Muscle layer of colon (tissue), 2 donors: ENCODE results near the gene PRR22.

Experiments used
- H3K27ac ChIP-seq: one replicate; pipeline ENCODE4 v1.7.0; 2013; ENCODE audit warnings: low read depth, mild to moderate bottlenecking, low read length, moderate library complexity
- H3K27me3 ChIP-seq, 2 donors: one replicate each; pipeline ENCODE4 v1.7.0; 2013; ENCODE audit warnings: low read length in 2 of 2, mild to moderate bottlenecking in 2 of 2; ENCODE audit not compliant: insufficient read depth in 2 of 2, control insufficient read depth in 1 of 2
- H3K36me3 ChIP-seq: one replicate; pipeline ENCODE4 v1.7.0; 2013; ENCODE audit warnings: mild to moderate bottlenecking, low read length; ENCODE audit not compliant: insufficient read depth
- H3K4me1 ChIP-seq: one replicate; pipeline ENCODE4 v1.7.0; 2013; ENCODE audit warnings: mild to moderate bottlenecking, low read length; ENCODE audit not compliant: insufficient read depth
- H3K4me3 ChIP-seq, 2 donors: one replicate each; pipeline ENCODE4 v1.7.0; 2013; ENCODE audit warnings: low read length in 2 of 2, low read depth in 1 of 2, mild to moderate bottlenecking in 1 of 2, moderate library complexity in 1 of 2
- H3K9ac ChIP-seq: one replicate; pipeline ENCODE4 v1.7.0; 2013; ENCODE audit warnings: low read length
- H3K9me3 ChIP-seq: one replicate; pipeline ENCODE4 v1.7.0; 2013; ENCODE audit warnings: mild to moderate bottlenecking, low read length
- donor health status: abdominal sarcoma.
- donor health status: Adenocarcinoma of cecum.

PRR22 gene

DNA sequence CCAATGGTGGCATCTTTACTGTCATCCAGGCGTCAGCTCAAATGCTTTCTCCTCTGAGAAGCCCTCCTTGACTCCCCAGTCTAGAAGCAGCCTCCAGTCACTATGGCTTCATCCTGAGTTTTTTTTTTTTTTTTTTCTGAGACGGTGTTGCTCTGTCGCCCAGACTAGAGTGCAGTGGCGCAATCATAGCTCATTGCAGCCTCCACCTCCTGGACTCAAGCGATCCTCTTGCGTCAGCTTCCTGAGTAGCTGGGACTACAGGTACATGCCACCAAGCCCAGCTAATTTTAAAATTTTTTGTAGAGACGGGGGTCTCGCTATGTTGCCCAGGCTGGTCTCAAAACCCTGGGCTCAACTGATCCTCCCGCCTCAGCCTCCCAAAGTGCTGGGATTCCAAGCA, 24.5 kb upstream of the PRR22 start:
- H3K9me3 ChIP-seq: no peaks in the 10 kb centered on the region
- H3K27ac ChIP-seq: no peak overlapping the region
- H3K4me1 ChIP-seq: no peaks in the 10 kb centered on the region
- peaks cover 0 to 5% of the 10 kb centered on the region in 2 donors for H3K27me3 ChIP-seq
- no peaks in the 10 kb centered on the region for H3K36me3 ChIP-seq
- H3K9ac ChIP-seq: no peak overlapping the region
- H3K4me3 ChIP-seq: no peak overlapping the region

DNA sequence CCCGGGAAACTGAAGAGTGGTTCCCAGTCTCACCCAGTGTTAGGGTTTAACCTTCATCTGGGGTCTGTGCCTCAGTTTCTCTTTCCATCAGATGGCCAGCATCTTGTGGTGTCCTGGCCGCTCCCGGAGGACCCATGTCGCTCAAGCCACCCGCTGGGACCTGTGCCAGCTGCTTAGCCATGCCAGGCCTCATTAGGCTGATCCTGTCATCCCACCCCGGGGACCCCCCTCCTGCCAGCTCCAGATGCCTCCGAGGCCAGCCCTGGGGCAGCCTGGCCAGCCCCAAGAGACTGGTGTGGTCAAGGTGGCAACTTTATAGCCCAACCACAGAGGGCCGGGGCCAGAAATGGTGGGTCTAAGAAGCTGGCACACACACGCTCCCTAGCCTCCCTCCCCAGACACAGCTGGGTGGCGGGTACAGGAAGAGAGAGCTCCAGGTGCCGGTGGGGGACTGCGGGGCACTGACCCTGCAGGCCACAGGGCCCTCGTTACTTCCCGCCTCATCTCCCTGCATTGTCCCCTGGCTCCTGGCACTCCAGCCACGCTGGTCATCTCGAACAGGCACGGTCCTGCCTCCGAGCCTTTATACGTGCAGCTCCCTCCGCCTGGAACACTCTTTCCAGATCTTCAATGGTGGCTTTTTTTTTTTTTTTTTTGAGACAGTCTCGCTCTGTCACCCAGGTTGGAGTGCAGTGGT, 23.7 kb upstream of the PRR22 start:
- Histone ChIP-seq H3K36me3 (no peaks in the 10 kb centered on the region), H3K4me3 (no peak overlapping the region), H3K4me1 (peaks cover 5% of the 10 kb centered on the region), H3K27me3 (peaks cover 0 to 7% of the 10 kb centered on the region in 2 donors), H3K9ac (no peak overlapping the region), H3K27ac (no peak overlapping the region), H3K9me3 (no peaks in the 10 kb centered on the region)

DNA sequence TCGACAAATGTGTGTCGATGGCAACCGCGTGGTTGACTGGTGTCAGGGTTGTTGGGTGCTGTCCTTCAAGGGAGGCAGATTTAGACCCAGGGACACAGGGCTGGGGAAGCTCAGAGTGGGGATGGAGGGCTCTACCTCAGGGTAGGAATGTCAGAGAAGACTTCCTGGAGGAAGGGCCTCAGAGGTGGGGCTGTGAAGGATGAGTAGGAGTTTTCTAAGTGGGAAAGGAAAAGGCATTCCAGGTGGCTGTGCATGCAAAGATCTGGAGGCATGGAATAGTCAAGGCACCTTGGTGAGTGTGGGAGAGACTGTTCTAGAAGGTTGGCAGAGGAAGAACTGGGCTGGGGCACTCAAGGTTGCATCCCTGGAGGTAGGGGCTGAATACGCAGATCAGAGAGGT, 22.4 kb upstream of the PRR22 start:
- H3K27me3 ChIP-seq: peaks cover 2 to 7% of the 10 kb centered on the region in 2 donors
- no peaks in the 10 kb centered on the region for H3K36me3 ChIP-seq
- H3K4me3 ChIP-seq: no peak overlapping the region
- H3K4me1 ChIP-seq: peaks cover 5% of the 10 kb centered on the region
- no peaks in the 10 kb centered on the region for H3K9me3 ChIP-seq
- no peak overlapping the region for H3K9ac ChIP-seq
- no peak overlapping the region for H3K27ac ChIP-seq

DNA sequence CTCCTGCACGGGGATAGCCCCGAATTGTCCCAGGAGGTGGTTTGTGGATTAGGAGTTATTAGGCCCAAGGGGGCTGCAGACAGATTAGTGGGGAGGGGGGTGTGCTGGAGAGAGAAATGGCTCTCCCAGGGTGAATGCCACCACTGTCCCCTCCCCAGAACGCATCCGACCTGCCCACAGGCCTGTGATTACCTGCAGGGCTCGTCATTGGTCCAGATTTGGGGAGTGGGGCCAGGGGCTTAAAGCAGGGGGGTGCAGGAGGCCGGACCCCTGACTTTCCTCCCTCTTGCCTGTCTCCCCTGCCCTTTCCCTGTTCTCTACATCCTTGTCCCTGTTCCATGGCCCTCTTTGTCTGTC, 21.6 kb upstream of the PRR22 start:
- peaks cover 5% of the 10 kb centered on the region for H3K4me1 ChIP-seq
- no peak overlapping the region for H3K9ac ChIP-seq
- H3K4me3 ChIP-seq: peak overlapping the region in 1 of 2 donors; percentile 55
- no peaks in the 10 kb centered on the region for H3K36me3 ChIP-seq
- peaks cover 5 to 14% of the 10 kb centered on the region in 2 donors for H3K27me3 ChIP-seq
- H3K9me3 ChIP-seq: no peaks in the 10 kb centered on the region
- peak overlapping the region; percentile 40 for H3K27ac ChIP-seq

DNA sequence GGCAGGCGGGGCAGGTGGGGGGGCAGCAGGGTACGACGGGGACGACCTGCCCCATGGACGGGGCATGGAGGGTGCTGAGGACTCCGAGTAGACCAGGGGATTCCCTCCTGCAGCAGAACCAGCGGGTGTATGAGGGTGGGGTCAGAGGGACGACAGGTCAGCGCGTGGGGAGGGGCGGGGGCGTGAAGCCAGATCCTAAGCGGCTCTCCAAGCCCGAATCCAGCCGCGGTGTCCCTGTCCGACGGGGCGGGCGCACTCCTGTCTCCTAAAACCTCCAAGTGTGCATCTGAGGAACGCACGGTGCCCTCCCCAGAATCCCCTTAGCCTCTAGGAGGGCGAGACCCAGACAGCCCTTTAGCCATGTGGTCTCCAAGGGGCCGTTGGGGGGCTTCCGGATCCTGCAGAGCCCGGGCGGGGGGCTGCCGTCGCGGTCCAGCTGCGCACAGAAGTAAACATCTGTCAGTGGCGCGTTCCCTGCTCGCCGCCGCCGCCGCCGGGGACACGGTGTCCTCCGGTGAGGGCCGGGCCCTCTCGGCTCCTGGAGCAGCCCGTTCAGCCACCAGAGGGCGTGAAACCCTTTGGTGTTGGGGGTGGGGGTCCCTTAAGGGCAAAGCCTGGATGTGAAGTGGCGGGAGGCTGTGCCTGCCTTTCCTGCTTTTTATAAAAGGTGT, 21.1 kb upstream of the PRR22 start:
- Histone ChIP-seq H3K4me3 (peak overlapping the region; percentile 36 to 55), H3K4me1 (peaks cover 5% of the 10 kb centered on the region), H3K9me3 (no peaks in the 10 kb centered on the region), H3K27ac (peak overlapping the region; percentile 40), H3K9ac (no peak overlapping the region), H3K36me3 (no peaks in the 10 kb centered on the region), H3K27me3 (peaks cover 5 to 15% of the 10 kb centered on the region in 2 donors)

DNA sequence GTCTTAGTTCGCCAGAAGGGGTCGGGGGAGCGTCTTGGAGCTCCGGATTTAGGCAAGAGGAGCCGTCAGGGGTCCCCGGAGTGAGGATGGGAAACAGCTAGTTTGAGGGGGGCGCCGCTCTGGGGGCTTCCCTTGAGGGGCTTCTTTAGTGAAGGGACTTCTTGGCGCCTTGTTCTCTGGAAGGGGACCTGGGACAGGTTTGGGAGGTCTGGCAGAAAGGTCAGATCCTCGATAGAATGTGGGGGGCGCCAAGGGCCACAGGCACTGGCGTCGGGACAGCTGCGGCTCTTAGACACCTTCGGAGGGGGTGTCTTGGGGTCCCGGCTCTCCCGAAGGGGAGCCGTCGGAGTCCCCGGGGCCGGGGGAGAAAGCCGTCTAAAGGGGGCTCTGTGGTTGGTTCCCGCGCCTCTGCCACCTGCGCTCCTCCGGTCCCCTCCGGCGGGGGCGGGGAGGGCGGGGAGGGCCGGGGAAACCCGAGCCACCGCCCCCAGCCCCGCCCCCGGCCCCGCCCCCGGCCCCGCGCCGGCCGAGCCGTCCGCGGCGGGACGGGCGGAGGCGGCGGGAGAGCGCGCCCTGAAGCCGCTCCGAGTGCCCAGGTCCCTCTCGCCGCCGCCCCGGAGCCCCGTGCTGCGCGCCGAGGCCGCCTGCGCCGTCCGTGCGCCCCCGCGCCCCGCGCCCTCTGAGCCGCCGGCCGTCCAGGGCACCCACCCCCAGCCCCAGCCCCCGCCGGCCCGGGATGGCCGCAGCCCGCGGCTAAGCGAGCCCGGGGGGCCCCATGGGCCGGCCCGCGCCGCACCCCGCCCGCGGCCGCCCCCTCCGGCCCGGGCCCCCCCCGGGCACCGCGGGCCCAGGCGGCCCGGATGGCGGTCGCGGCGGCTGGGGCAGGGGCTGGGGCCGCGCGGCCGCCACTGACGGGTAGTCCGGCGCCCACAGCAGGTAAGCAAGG, 20.2 kb upstream of the PRR22 start, which contains the start of gene NRTN:
NRTN (plus strand) TSS at position 552 of the 946 bp plus-strand sequence. CDS start 19,099 bp downstream, outside the sequence.
- Histone ChIP-seq H3K9me3 (no peaks in the 10 kb centered on the region), H3K9ac (no peak within 1 kb of the TSS), H3K4me1 (peaks cover 5% of the 10 kb centered on the region), H3K4me3 (peak within 1 kb of the TSS; percentile 43 to 55), H3K36me3 (no peaks in the 10 kb centered on the region), H3K27me3 (peaks cover 5 to 15% of the 10 kb centered on the region in 2 donors), H3K27ac (peak within 1 kb of the TSS; percentile 68)

DNA sequence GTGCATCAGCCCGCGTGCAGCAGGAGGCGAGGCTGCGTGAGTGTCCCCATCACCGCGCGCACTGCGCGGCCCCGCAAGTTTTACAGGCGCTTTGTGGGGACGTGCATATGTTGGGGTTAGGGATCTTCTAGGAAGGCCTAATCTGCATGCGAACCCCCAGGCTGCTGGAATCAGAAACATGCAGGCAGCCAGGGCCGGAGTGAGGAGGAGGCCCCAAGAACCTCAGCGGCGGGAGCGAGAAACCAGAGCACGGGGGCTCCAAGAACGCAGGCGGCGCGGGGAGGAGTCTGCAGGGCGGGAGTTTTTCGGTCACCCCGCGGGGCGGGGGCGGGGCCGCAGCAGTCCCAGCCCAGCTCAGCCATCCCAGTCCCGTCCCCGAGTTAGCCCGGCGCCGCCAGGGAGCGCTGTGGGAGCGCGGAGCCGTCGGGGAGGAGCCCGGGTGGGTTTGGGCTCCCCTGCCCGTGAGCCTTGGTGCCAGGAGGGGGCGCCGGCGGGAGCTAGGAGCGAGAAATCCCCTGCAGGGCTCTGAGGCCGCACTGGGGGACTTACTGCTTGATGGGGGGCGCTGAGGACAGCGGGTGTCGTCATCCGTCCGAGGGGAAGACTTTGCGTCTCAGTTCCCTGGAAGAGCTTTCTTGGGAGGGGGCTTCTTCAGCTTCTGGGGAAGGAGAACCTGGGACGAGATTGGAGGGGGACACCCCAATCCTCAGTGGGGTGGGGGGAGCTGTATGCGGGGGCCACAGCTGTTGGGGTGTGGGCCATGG, 19.4 kb upstream of the PRR22 start:
- Histone ChIP-seq H3K4me3 (peak overlapping the region; percentile 43 to 53), H3K4me1 (peaks cover 5% of the 10 kb centered on the region), H3K9me3 (no peaks in the 10 kb centered on the region), H3K27me3 (peaks cover 5 to 15% of the 10 kb centered on the region in 2 donors), H3K36me3 (no peaks in the 10 kb centered on the region), H3K9ac (no peak overlapping the region), H3K27ac (peak overlapping the region; percentile 68)

DNA sequence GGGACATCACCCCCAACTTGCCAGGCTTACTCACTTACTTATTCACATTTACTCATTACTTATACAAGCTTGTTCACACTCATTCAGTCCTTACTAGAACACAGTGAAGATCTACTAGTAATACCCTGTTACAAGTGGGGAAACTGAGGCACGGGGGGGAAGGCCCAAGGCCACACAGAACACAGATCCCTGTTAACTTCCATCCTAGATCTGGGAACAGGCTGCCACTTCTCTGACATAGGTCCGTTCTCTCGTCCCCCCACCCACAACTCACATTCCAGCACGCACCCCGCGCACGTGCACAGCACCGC, 18.9 kb upstream of the PRR22 start:
- no peaks in the 10 kb centered on the region for H3K36me3 ChIP-seq
- H3K9me3 ChIP-seq: no peaks in the 10 kb centered on the region
- H3K4me3 ChIP-seq: peak overlapping the region; percentile 43 to 53
- no peak overlapping the region for H3K9ac ChIP-seq
- H3K27me3 ChIP-seq: peaks cover 5 to 15% of the 10 kb centered on the region in 2 donors
- peaks cover 5% of the 10 kb centered on the region for H3K4me1 ChIP-seq
- H3K27ac ChIP-seq: peak overlapping the region; percentile 48

DNA sequence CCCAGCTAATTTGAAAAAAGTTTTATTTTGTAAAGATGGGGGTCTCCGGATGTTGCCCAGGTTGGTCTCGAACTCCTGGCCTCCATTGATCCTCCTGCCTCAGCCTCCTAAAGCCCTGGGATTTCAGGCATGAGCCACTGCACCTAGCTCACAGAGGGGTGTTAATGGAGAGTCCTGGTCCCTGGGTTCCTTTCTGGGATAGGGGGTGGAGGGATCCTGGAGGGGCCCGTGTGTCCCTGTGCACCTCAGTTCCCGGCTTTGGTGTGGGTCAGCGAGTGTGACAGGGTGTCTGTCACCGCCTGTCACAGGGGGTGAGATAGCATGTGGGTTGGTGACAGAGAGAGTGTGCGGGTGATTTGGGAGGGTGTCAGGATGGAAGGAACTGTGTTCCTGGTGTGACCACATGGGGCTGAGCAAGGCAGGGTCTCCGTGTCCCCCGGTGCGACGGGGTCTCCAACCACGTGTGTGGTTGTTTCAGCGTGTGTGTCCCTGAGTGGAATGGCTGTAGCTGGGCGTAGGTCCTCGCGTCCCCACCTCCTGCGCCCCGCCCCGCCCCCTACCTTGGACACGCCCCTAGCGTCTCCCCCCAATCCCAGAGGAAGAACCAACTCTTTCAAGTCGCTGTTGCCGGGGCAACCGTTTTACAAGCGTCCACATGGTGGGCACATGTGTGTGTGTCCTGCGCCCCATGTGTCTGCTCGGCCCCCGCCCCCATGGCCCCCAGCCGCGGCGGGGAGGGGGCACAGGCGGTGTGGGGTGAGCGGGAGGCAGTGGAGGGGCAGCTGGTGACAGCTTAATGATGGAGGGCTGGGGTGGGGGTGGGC, 17.5 kb upstream of the PRR22 start:
- Histone ChIP-seq H3K27me3 (peaks cover 5 to 15% of the 10 kb centered on the region in 2 donors), H3K9ac (no peak overlapping the region), H3K36me3 (no peaks in the 10 kb centered on the region), H3K4me3 (no peak overlapping the region), H3K4me1 (peaks cover 5% of the 10 kb centered on the region), H3K27ac (no peak overlapping the region), H3K9me3 (no peaks in the 10 kb centered on the region)
